Ramos (cell line): Measurements from ENCODE around the gene MMD.

ENCODE experiments used
- in situ Hi-C: fragments of 300-500 bp; cut with MboI; formaldehyde crosslinking; loops from one replicate; pipeline ENCODE4 v1.14.3; 2022; ENCODE audit warnings: low sequenced_read_pairs; ENCODE audit not compliant: unreplicated experiment

MMD gene

GRCh38 chr17:55356434-55357328, 65.0 kb downstream of the MMD start:
- in situ Hi-C loops, result loop anchor here (10.0 kb wide), 1 partner anchor 158 kb away; the partner anchor contains the start of gene SMIM36

- in situ Hi-C loops, result loop anchor here (10.0 kb wide), 1 partner anchor 160 kb away; the partner anchor contains the start of gene SMIM36
Measured at GRCh38 chr17:55354941-55355340, 66.7 kb downstream of the MMD start.

- in situ Hi-C loops, result loop anchor here (10.0 kb wide), 1 partner anchor 161 kb away; the partner anchor contains the start of gene SMIM36
Measured at GRCh38 chr17:55354010-55354409, 67.6 kb downstream of the MMD start.

- in situ Hi-C loops, result loop anchor here (10.0 kb wide), 1 partner anchor 164 kb away; the partner anchor contains the start of gene SMIM36
Measured at GRCh38 chr17:55351226-55351625, 70.4 kb downstream of the MMD start.

- in situ Hi-C loops, result loop anchor here (10.0 kb wide), 1 partner anchor 164 kb away; the partner anchor contains the start of gene SMIM36
Measured at GRCh38 chr17:55350825-55351205, 70.8 kb downstream of the MMD start.

- in situ Hi-C loops, result no loop called here
Measured at GRCh38 chr17:55348749-55349354, 72.8 kb downstream of the MMD start.

- in situ Hi-C loops, result no loop called here
Measured at GRCh38 chr17:55347341-55347740, 74.3 kb downstream of the MMD start.

- in situ Hi-C loops, result no loop called here
Measured at GRCh38 chr17:55346658-55347057, 75.0 kb downstream of the MMD start.

- in situ Hi-C loops, result no loop called here
Measured at GRCh38 chr17:55345132-55345531, 76.5 kb downstream of the MMD start.

GRCh38 chr17:55344514-55344997, 77.1 kb downstream of the MMD start:
- in situ Hi-C loops, result no loop called here

GRCh38 chr17:55343900-55344513, 77.6 kb downstream of the MMD start:
- in situ Hi-C loops, result no loop called here

GRCh38 chr17:55342800-55343585, 78.6 kb downstream of the MMD start:
- in situ Hi-C loops, result no loop called here
